CD4-positive, alpha-beta T cell treated with Interleukin-12 subunit alpha and Interleukin-12 subunit beta, for 1 hour (primary cell): ENCODE data around the gene PLEKHG4B.

Source experiments
- DNase-seq: peaks from one replicate; pipeline ENCODE4 v3.0.0-alpha.2; 2020

PLEKHG4B gene

DNA sequence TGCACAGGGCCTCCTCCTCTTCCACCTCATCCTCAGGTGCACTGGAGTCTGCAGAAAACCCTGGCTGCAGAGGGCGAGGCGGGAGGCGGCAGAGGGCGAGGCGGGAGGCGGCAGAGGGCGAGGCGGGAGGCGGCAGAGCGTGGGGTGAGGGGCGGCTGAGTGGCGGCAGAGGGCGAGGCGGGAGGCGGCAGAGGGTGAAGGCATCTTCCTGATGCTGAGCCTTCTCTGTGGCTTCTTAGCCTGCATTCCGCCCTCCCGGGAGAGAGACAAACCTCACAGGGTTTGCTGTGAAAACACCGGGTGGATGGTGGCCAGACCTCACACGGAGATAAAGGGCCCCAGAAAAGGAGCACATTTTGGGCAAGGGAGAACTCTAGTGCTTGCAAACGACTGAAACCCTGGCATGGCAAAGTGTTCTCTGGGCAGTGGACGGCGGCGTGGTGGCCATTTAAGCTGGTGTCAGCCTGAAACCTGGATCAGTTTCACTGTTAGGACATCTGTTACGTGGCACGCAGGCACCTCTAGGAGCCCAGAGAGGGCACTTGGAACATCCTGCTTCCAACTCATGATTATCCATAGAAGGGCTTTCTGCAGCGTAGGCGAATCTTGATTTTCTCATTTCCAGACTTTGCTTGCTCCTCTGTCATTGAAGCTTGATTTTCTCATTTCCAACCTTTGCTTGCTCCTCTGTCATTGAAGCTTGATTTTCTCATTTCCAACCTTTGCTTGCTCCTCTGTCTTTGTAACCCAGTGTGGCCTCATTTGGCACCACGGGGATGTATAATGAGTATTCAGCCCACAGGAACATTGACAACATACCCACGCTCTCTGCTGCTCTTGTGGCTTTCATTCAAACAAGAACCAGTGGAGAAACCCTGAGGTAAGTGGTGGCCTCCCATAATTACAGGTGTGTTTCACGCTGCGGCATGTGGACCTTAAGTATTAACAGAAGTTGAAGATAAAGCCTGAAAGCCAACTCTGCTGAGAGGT, 16.3 kb upstream of the PLEKHG4B start:
- no peak for DNase-seq

DNA sequence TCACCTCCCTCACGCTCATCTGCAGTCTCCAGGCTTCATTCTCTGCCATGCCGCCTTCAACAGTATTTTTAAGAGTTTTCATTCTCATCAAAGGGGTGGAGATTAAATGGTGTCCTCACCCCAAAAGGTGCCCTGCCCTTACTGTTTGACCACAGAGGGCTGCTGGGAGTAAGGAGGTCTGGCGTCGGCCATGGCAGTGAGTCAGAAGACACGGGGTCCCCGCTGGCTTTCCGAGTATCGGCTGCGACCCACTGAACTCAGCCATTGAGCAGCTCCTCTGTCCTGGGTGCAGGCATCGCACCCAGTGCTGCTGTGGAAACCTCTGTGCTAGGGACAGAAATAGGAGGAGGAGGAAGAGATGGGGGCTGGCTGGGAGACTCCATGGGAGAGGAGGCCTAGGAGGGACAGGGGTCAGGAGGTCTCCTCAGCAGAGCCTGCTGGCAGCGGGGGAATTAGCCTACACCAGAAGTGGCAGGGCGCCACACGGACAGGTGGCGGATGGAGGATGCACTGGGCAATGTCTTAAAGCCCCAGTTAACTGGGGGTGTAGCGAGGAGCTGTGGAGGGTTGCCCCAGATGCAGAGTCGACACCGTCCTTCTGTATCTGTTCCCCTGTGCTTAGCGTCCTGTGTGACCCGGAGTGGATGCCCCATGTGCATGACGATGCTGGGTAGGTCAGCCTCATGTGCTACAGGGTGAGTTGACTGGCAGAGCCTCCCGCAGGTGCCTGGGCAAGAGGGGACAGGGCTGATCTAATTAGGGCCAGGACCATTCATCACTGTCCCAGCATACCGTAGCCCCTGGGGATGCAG, 15.4 kb upstream of the PLEKHG4B start:
- DNase-seq = no peak

DNA sequence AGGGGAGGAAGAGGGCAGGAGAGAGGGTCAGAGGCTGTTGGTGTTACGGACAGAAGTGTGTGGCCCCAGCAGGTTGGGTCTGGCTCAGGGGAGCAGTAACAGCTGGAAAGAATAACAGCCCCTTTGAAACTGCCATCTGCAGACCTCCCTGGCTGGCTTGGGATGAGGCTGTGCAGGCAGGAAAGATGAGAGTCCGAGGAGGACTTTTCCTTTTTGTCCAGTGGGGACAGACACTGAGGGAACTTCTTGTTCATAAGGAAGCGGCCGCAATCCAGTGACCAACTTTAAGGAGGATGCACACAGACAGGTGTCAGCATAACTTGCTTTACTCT, 14.8 kb upstream of the PLEKHG4B start:
- no peak for DNase-seq

DNA sequence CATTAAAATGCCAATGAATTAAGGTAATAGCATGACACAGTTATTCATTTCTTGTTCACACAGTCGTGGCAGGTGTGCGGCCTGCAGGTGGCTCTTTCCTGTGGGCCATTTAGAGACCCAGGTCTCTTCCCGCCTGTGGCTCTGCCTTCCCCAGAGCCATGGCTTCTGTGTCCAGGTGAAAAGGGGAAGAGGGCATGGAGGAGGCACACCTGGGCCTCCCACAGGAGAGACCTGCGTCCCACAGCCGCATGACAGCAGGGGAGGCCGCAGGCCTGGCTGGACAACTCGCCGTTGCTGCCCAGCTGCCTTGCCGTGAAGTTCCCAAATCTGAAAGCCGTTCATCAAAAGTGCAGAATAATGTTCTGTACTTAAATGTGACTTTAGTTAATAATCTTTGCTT, 14.4 kb upstream of the PLEKHG4B start:
- no peak for DNase-seq

DNA sequence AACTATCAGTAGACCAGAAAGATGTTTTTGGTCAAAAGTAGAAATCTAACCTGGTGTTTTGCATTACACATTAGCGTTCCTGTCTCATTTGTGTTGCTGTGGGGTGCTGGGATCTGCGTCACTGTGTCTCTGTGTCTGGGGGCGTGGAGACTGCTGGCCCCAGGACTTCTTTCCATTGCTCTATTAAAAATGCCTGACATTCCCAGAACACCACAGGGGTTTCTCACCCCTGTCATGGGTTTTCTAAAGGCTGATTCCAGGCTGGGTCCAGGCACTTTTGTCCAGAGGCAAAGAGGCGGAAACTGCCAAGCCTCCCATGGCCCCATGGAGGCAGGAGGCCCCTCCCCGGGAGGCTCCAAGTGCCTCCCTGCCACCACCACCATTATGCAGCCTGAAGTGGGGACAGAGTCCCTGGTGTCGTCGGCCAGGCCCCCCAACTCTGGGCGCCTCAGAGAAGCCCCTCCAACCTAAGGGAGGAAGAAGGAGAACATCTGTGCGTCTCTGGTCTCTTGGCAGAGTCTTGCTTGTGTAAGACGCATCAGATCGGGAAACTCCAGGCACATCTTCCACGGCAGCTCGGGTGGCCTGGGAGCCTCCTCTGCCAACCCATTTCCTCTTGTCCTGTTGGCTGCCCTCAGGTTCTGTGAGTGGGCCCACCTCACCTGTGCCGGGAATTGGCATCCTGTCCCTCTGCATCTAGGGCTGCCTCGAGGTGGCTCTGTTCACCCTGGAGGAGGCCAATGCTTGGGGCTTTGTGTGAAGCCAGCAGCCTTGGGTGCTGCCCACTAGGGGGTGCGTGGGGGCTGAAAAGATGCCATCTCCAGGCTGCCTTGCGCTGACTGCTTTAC, 13.8 kb upstream of the PLEKHG4B start:
- peak; percentile 3 for DNase-seq

DNA sequence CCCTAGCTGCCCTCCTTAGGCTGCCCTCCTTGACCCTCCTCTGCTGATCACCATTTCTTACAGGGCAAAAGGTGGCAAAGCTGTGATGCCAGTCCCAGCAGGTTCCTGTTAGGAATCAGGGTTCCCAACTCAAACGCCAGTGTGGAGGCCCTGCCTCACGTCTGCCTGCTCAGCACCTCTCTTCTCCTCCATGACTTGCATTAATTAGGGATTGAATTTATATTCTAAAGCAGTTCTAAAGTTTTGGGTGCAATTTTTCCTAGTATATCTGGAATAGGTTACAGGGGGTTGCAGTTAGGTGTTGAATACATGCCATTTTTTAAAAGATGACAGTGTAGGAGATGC, 13.2 kb upstream of the PLEKHG4B start:
- no peak for DNase-seq

DNA sequence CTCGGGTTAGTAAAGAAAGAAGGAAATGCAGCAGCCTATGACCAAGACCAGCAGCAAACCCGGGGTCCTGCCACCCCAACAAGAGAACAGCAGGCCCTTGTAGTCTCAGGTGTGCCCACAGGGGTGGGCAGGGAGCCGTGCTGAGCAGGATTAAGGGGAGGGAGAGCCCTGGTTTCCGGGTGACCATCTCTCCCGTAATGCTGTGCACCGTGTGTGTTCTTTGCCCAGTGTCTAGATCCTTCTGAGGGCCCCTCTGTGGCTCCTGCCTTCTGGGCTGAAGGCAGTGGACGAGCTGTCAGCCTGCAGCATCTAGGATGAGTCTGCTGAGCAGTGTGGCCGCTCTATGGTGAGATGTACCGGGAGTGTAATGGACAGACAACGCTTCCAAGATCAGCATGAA, 12.7 kb upstream of the PLEKHG4B start:
- DNase-seq = no peak

DNA sequence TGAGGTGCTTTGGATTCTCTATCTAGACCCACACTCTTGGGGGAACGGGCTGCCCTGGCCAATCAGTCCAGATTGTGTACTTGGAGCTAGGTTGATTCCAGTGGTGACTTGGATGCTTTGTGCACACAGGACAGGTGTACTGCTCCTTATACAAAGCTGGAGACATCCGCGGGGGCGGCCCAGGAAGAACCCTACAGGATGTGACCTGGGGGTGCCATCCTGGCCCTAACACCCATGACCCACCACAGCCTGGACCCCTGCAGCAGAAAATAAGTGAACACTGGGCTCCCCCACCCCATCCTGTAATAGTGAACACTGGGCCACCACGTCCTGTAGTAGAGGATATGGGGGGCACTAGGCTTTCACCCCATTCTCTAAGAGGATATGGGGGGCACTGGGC, 12.1 kb upstream of the PLEKHG4B start:
- no peak for DNase-seq

DNA sequence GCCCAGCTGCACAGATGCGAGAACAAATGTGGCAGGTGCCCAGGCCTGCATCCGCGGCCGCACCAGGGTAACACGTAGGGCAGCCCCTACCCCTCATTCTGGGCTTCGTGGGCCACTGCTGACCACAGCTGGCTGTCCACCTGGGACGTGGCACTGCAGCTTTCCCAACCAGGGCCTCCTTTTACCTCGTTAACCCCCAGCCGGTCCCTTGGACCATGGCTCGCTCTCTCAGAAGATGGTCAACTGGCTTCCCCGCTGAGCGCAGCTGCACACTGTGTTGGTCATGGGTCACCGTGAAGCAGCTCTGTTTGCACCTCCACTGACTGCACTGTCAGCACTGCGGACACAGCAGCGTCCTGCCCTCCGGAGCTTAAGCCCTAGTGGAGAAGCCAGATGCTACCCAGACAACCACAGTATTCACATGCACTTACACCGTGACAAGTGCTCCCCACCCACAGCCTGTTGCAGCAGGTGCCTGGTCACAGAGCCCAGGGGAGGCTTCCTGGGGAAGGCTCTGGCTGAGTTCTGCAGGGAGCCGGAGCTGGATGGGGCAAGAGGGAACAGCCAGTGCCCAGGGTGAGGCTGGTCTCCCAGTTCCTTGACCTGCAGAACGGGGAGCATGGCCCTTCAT, 10.5 kb upstream of the PLEKHG4B start:
- DNase-seq = no peak

DNA sequence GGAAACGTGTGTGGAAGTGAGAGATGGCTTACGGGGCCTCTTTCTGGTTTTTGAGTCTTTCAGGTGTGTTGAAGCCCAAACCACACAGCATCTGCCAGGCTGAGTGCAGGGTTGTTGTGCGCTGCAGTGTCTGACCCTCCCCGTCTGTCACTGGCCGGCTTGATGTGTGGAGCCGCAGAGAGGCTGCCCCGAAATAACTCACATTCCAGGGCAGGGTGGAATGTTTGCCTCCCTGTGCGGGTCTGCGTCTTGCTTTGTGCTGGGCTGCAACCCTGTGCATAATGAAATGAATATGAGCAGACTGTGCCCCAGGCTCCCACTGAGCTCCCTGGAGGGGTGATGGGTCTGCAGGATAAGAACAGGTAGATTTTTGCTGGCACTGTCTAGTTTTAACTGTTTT, 9.9 kb upstream of the PLEKHG4B start:
- no peak for DNase-seq

DNA sequence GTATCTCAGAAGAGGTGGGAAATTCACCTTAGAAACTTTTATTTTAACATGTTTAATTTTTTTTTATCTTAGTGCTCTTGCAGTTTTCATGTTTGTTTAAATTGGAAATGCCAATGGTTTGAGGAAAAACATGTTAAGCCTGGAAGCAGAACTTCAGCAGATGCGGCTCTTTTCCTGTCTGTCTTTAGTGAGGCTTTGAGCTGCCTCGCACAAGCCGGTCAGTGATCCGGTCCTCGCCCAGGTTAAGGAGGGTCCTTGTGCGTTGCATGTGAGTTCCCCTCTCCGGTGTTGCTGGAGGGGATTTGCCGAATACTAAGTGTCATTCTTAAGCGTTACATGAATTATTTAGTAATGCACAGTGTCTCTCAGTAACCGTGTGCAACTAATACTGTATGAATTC, 9.4 kb upstream of the PLEKHG4B start:
- DNase-seq = no peak

DNA sequence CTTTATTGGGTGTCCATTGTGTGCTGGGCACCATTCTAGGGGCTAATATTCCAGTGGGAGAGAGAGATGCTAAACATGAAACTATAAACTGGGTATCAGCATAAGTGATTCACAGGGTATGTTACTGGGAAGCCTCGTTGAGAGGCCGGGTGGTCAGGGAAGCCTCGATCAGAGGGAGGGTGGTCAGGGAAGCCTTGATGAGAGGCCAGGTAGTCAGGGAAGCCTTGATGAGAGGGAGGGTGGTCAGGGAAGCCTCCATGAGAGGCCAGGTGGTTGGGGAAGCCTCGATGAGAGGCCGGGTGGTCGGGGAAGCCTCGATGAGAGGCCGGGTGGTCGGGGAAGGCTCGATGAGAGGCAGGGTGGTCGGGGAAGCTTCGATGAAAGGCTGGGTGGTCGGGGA, 8.9 kb upstream of the PLEKHG4B start:
- DNase-seq = no peak

DNA sequence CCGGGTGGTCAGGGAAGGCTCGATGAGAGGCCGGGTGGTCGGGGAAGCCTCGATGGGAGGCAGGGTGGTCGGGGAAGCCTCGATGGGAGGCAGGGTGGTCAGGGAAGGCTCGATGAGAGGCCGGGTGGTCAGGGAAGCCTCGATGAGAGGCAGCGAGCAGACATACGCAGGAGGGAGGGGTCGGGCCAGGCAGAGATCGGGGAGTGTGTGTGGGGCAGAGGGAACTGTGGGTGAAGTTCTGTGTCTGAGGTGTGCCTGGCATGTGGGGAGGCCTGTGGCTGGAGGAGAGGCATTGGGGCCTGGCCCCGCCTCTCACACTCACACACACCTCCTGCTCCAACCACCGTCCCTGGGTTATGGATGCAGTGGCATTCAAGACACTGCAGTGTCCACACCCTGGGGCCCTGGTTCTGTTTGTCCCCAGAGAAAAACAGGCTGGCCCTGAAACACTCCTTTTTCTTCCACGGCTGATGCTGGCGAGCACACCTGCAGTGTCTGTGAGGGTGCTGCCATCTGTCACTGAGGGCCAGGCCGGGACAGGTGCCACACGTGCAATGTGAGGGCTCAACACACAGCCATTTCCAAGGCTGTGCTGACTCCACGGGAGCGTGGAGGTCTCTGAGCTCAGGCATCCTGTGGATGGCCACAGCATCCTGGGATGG, 6.5 kb upstream of the PLEKHG4B start:
- DNase-seq = no peak

DNA sequence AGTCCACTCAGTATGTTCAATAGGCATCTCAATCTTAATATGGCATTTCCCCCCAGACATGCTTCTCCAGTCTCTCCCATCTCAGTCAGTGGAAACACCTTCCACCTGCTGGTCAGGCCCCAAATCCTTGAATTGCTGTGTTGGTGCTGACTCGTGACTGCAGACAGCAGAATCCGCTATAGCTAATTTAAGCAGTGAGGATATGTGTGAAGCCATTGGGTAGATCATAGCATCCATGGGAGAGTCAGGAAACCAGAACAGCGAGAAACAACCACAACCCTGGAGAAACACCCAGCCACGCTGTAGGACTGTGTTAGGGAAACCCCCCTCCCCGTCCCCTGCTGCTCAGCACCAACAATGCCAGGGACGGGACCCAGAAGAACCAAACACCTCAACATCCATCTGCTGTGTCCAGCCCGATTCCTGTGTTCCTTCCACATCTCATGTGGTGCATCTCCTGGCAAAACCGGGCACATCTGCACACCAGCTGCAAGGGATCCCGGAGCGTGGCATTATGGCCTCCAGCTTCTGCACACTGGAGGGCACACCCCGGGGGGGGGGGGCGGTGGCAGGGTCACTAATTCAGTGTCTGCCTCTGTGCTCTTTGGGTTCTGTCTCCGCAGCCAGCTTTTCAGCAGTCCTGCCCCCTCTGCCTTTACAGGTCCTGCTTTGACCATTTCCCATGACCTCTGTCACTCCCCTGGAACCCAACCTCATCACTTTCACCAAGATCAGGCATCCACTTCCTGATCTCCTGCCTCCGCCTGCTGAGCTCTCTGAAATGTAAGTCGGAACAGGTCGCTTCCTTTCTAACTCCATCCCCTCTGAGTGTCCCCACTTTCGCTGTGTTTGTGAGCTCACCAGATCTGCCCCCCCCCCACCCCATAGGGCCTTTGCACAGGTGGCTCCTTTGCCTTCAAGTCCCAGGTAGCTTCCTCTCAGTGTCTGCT, 2.4 kb upstream of the PLEKHG4B start:
- DNase-seq = no peak

DNA sequence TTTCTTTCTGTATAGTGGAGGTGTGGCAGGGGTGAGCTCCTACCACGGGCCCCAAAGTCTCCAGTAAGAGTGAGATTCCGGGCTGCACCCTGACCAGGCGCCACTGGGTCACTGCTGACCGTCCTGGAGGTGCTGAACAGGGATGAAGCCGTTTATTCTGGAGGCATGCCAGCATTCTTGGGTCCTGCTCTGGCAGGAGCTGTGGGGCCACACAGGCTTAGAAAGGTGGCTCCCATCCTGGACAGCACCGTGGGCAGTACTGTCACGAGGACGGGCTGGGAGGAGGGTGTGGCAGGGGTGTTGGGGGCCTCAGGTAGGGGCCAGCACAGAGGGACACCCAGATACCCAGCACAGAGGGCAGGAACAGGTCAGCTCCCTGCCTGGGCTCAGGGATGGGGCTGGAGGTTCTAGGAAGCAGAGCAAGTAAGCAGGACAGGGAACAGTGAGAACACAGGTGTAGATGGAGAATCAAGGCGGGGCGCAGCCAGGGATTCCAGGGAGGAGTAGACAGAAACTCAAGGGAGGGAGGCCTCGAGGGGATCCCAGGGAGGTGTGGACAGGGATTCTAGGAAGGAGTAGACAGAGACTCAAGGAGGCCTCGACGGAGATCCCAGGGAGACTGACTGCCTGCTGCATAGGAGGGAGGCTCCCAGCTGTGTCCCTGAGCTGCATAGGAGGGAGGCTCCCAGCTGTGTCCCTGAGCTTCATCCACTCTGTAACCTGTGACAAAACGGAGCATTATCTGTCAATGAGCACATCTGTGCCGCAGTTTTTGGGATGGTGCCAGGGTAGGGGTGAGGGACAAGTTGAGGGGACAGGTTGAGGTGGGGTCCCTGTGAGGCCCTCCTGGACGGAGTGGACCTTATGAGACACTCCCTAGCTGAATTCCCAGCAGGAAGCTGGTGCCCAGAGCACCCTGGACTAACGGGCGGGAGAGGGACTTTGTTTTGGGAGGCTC, 1.1 kb upstream of the PLEKHG4B start:
- no peak for DNase-seq

DNA sequence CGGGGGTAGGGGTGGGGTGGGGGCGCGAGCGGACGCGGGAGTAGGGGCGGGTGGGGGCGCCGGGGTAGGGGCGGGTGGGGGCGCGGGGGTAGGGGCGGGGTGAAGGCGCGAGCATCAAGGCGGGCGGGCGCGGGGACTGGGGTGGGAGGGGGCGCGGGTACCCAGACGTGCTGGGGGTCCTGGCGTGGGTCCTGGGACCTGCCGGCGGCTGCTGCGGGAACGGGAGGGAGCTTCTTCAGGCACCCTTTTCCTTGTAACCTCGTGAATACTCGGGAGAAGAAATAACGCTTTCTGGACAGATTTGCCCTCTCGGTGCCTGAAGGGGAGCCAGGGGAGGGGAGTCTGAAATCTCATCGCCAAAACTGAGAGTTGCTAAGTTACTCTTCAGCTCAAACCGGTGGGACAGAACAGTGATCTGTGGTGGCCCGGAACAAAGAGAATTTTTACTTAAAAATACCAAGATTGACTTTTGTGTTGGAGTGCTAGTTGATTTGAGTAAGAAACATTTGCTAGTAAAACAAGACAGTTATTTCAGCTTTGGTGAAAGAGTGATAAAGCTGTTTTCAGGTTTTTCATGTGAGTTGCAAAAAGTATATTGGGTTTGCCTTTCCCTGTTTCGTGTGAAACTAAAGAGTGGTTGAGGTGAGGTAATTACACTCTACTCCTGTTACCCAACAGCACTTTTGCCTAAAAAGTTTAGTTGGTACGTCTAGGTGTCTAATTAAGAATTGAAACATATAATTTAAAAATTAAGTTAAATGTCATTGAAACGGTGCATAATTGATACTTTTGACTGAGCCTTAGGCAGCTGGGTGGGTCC, 643 bp downstream of the PLEKHG4B start:
- DNase-seq = no peak

DNA sequence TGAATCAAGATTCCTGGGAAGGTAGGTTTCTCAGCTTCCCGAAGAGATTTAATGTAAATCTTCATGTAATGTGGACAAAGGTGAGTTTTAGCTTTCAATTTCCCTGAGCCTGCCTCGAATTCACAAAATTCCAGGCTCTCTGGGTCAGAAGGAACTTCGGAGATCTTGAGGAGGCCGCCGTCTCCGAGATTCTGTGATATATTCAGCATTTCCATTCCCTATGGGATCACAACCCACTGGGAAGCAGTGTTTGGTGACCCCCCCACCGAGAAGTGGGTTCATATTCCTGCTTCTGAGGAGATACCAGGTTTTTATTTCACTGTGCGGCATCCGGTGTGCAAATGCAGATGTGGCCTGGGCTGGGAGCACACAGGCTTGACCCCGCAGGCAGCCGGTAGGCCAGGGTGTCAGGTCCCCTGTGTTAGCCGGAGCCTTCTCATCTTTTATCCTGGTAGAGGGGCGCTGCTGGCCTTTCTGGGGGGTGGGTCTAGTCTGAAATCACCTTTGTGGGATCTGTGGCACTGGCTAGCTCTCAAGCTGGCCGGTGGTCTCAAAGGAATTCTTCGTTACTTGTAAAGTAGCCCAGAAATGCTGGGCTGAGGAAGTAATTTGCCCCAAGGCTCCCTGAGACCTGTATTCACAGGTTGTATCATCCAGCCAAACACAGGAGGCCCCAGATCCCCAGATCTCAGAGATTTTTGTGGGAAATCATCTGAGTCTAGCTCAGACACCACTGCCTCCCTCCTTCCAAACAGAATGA, 1.4 kb downstream of the PLEKHG4B start:
- no peak for DNase-seq
